ENCODE results near the gene METTL13. TPM values are rescaled to one million over a fixed set of nuclear protein-coding genes. Genes with fewer than 3 reads are reported as not detected.
A peak's percentile ranks its signal among the peaks of the same experiment; 100 is the strongest.

METTL13 gene
- polyA plus RNA-seq, 3 donors, result 8.8 to 18.5 (median 16.0) TPM

DNA sequence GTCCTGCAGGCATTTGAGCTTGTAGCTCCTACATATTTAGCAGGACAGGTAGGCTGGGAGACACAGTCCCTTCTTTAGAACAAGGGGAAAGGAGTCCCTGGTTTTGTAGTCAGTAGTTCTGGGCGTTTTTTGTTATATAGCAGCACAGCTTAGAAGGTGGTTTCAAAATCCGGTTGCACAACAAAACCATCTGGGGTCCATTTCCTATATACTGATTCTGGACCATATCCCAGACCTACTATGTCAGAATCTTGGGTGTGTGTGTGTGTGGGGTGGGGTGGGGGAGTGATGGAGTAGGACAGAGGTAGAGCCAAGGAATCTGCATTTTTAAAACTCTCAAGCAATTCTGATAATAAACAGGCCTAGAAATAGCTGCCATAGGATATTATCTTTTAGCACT lies 21.6 kb downstream of the METTL13 start:
- Histone ChIP-seq H3K36me3 (replicated peaks in 1 of 2; ENCODE audit: control insufficient read depth in 1 of 2, insufficient read depth in 2 of 2, low read length in 2 of 2) (peaks cover 6 to 25% of the 10 kb centered on the region in 2 donors), H3K79me2 (ENCODE audit: insufficient read depth, low read length) (no peaks in the 10 kb centered on the region), H3K9me3 (replicated peaks in 1 of 2; ENCODE audit: control insufficient read depth in 1 of 2, insufficient read depth in 1 of 2, low read length in 2 of 2) (no peaks in the 10 kb centered on the region), H3K4me1 (ENCODE audit: control insufficient read depth in 1 of 2, insufficient read depth in 2 of 2, low read length in 2 of 2) (peaks cover 9 to 12% of the 10 kb centered on the region in 2 donors), H3K9ac (ENCODE audit: insufficient read depth, low read length, poor library complexity, severe bottlenecking) (peak overlapping the region; percentile 12), H2AFZ (ENCODE audit: insufficient read depth, low read depth, low read length, poor library complexity, severe bottlenecking) (no peak overlapping the region), H3K27me3 (ENCODE audit: control insufficient read depth in 2 of 2, insufficient read depth in 2 of 2, low read length in 2 of 2) (no peaks in the 10 kb centered on the region), H3K4me2 (replicated peaks; ENCODE audit: extremely low read depth, low read length, poor library complexity, severe bottlenecking) (no peak overlapping the region), H3K27ac (ENCODE audit: low read depth in 1 of 2, low read length in 2 of 2) (no peak overlapping the region), H4K20me1 (ENCODE audit: insufficient read depth, low read length) (no peaks in the 10 kb centered on the region), H3K4me3 (replicated peaks in 1 of 3; ENCODE audit: low read depth in 2 of 3, low read length in 3 of 3) (no peak overlapping the region)
- no peak overlapping the region for H3K4me3 Mint-ChIP-seq
- peaks cover 48% of the 10 kb centered on the region for H3K4me1 Mint-ChIP-seq
- TF ChIP-seq CTCF (IDR thresholded peaks at IDR 0.05), result no peak
- no peak for DNase-seq
- no CpG with 5 or more reads among the region's 2 CpGs for WGBS (ENCODE audit: insufficient coverage)
- H3K27ac Mint-ChIP-seq, result peak overlapping the region in 1 of 7 donors; percentile 63
- peaks cover 9 to 20% of the 10 kb centered on the region in 2 donors for H3K36me3 Mint-ChIP-seq
- peaks cover 0 to 4% (median 0%) of the 10 kb centered on the region in 3 donors for H3K27me3 Mint-ChIP-seq (ENCODE audit: low read depth in 3 of 3)
- peaks cover 0 to 2% (median 0%) of the 10 kb centered on the region in 7 donors for H3K9me3 Mint-ChIP-seq
- intact Hi-C loops (cut with micrococcal nuclease), result loop anchor here (5.0 to 10.0 kb wide), 2 partner anchors 182 to 594 kb away; no protein-coding TSS in a partner anchor

DNA sequence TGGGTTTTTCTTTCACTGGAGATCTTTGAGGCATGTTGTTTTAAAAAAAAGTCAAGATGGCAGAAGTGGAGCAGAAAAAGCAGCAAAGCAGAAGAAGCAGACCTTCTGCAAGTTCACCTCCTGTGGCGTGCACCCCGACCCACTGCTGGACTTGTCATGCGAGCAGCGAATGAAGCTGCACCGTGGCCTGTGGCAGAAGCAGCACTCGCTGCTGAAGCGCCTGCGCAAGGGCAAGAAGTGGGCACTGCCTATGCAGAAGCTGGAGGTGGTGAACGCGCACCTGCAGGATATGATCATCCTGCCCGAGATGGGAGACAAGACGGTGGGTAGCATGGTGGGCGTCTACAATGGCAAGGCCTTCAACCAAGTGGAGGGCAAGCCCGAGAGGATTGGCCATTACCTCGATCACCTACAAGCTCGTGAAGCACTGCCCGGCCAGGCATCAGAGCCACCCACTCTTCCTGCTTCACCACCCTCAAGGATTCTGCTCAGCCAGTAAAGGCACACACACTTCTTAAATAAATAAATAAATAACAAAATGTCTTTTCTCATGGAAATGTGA lies 22.1 kb downstream of the METTL13 start:
- peaks cover 0 to 2% (median 0%) of the 10 kb centered on the region in 7 donors for H3K9me3 Mint-ChIP-seq
- Histone ChIP-seq H3K27ac (ENCODE audit: low read depth in 1 of 2, low read length in 2 of 2) (no peak overlapping the region), H4K20me1 (ENCODE audit: insufficient read depth, low read length) (no peaks in the 10 kb centered on the region), H3K27me3 (ENCODE audit: control insufficient read depth in 2 of 2, insufficient read depth in 2 of 2, low read length in 2 of 2) (no peaks in the 10 kb centered on the region), H3K4me2 (replicated peaks; ENCODE audit: extremely low read depth, low read length, poor library complexity, severe bottlenecking) (no peak overlapping the region), H3K9me3 (replicated peaks in 1 of 2; ENCODE audit: control insufficient read depth in 1 of 2, insufficient read depth in 1 of 2, low read length in 2 of 2) (no peaks in the 10 kb centered on the region), H3K79me2 (ENCODE audit: insufficient read depth, low read length) (no peaks in the 10 kb centered on the region), H3K4me3 (replicated peaks in 1 of 3; ENCODE audit: low read depth in 2 of 3, low read length in 3 of 3) (no peak overlapping the region), H3K36me3 (replicated peaks in 1 of 2; ENCODE audit: control insufficient read depth in 1 of 2, insufficient read depth in 2 of 2, low read length in 2 of 2) (peaks cover under 1 to 20% of the 10 kb centered on the region in 2 donors), H2AFZ (ENCODE audit: insufficient read depth, low read depth, low read length, poor library complexity, severe bottlenecking) (no peak overlapping the region), H3K9ac (ENCODE audit: insufficient read depth, low read length, poor library complexity, severe bottlenecking) (peak overlapping the region; percentile 12), H3K4me1 (ENCODE audit: control insufficient read depth in 1 of 2, insufficient read depth in 2 of 2, low read length in 2 of 2) (peaks cover 9 to 12% of the 10 kb centered on the region in 2 donors)
- H3K27ac Mint-ChIP-seq, result peak overlapping the region in 1 of 7 donors; percentile 63
- H3K4me3 Mint-ChIP-seq, result no peak overlapping the region
- WGBS (ENCODE audit: insufficient coverage), result 87% methylated on average over 15 of the region's 17 CpGs
- peaks cover 0 to 4% (median 0%) of the 10 kb centered on the region in 3 donors for H3K27me3 Mint-ChIP-seq (ENCODE audit: low read depth in 3 of 3)
- intact Hi-C loops (cut with micrococcal nuclease), result loop anchor here (5.0 to 10.0 kb wide), 2 partner anchors 181 to 594 kb away; no protein-coding TSS in a partner anchor
- DNase-seq, result no peak
- peaks cover 6 to 15% of the 10 kb centered on the region in 2 donors for H3K36me3 Mint-ChIP-seq
- no peak for TF ChIP-seq CTCF (IDR thresholded peaks at IDR 0.05)
- peaks cover 49% of the 10 kb centered on the region for H3K4me1 Mint-ChIP-seq

All from CD14-positive monocyte (primary cell).